NCI-H2029 (cell line): ENCODE data around the gene FNDC3B.

Experiments
- DNase-seq: peaks from one replicate; lab custom pipeline; 2025; lab: John Stamatoyannopoulos, UW

Gene FNDC3B

GRCh38 chr3:172396400-172396799 lies 357.0 kb downstream of the FNDC3B start:
- DNase-seq: no peak

- DNase-seq: no peak
These were observed 358.5 kb downstream of the FNDC3B start for GRCh38 chr3:172397716-172398405.

- DNase-seq: no peak
These were observed 359.1 kb downstream of the FNDC3B start for GRCh38 chr3:172398484-172398883.

GRCh38 chr3:172402090-172402489 lies 362.7 kb downstream of the FNDC3B start:
- no peak for DNase-seq

- no peak for DNase-seq
These were observed 363.7 kb downstream of the FNDC3B start for GRCh38 chr3:172402892-172403643.

- no peak for DNase-seq
These were observed 365.0 kb downstream of the FNDC3B start for GRCh38 chr3:172404237-172404962.

GRCh38 chr3:172405914-172406313 lies 366.5 kb downstream of the FNDC3B start:
- DNase-seq: no peak

GRCh38 chr3:172407872-172408271 lies 368.5 kb downstream of the FNDC3B start:
- no peak for DNase-seq

GRCh38 chr3:172410702-172411477 lies 371.5 kb downstream of the FNDC3B start:
- no peak for DNase-seq

GRCh38 chr3:172411478-172411947 lies 372.1 kb downstream of the FNDC3B start:
- DNase-seq: no peak

- no peak for DNase-seq
These were observed 375.9 kb downstream of the FNDC3B start for GRCh38 chr3:172415323-172415722.

- DNase-seq: no peak
These were observed 398.3 kb downstream of the FNDC3B start for GRCh38 chr3:172437713-172438112.

- DNase-seq: no peak
These were observed 398.8 kb downstream of the FNDC3B start for GRCh38 chr3:172438186-172438585.

GRCh38 chr3:172441581-172441980 lies 402.2 kb downstream of the FNDC3B start:
- DNase-seq: no peak

GRCh38 chr3:172442606-172443005 lies 403.2 kb downstream of the FNDC3B start:
- no peak for DNase-seq

GRCh38 chr3:172444821-172445220 lies 405.4 kb downstream of the FNDC3B start:
- no peak for DNase-seq

GRCh38 chr3:172446198-172446597 lies 406.8 kb downstream of the FNDC3B start:
- DNase-seq: no peak

GRCh38 chr3:172447611-172448579 lies 408.5 kb downstream of the FNDC3B start, which contains the start of gene GHSR:
GHSR (minus strand) TSS chr3:172448456; CDS start chr3:172448413, 43 bp downstream.
- no peak for DNase-seq

- no peak for DNase-seq
These were observed 409.5 kb downstream of the FNDC3B start for GRCh38 chr3:172448661-172449465.
